Measurements from ENCODE around the gene SUGP2. TPM values are rescaled to one million over a fixed set of nuclear protein-coding genes. Genes with fewer than 3 reads are reported as not detected.

The SUGP2 gene
- polyA plus RNA-seq, 1 donor from 2014 or later = 204 TPM

DNA sequence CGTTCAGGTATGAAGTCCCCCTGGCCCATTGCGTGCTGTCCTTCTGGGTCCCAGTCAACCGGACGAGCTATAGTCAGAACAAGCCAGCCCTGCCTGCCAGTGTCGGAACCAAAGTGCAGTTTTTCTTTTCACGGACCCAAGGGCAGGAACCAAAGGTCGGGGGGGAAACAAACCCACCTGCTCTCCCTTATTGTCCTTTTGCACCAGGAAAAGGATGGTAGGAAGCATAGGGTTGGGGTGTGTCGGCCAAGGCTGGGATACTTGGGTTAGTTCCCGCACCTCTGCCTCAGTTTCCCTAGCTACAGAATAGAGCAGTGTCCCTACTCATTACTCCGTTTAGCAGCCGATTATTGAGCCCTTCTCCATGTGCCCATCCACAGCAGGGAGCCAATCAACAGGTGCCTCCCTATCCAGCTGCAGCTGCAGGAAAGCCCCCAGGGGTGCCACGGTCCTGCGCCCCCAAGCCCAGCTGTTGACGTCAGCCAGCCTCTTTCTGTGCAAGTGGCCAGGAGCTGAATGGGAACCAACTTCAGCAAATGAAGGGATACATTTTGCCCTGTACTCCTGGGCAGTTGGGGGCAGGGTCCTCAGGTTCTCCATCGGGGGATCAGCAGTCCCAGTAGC, 21.1 kb upstream of the SUGP2 start:
- no peak for TF ChIP-seq POLR2AphosphoS5 (IDR thresholded peaks at IDR 0.05)
- TF ChIP-seq MXI1 (conservative IDR thresholded peaks at IDR 0.05; ENCODE audit: poor library complexity, severe bottlenecking) = no peak
- no peak for TF ChIP-seq TAF1 (IDR thresholded peaks at IDR 0.05; ENCODE audit: low read depth)
- no peak for TF ChIP-seq EZH2 (IDR thresholded peaks at IDR 0.05; ENCODE audit: borderline replicate concordance, insufficient read depth, low read length, poor library complexity, severe bottlenecking)
- TF ChIP-seq, protein P1, sequence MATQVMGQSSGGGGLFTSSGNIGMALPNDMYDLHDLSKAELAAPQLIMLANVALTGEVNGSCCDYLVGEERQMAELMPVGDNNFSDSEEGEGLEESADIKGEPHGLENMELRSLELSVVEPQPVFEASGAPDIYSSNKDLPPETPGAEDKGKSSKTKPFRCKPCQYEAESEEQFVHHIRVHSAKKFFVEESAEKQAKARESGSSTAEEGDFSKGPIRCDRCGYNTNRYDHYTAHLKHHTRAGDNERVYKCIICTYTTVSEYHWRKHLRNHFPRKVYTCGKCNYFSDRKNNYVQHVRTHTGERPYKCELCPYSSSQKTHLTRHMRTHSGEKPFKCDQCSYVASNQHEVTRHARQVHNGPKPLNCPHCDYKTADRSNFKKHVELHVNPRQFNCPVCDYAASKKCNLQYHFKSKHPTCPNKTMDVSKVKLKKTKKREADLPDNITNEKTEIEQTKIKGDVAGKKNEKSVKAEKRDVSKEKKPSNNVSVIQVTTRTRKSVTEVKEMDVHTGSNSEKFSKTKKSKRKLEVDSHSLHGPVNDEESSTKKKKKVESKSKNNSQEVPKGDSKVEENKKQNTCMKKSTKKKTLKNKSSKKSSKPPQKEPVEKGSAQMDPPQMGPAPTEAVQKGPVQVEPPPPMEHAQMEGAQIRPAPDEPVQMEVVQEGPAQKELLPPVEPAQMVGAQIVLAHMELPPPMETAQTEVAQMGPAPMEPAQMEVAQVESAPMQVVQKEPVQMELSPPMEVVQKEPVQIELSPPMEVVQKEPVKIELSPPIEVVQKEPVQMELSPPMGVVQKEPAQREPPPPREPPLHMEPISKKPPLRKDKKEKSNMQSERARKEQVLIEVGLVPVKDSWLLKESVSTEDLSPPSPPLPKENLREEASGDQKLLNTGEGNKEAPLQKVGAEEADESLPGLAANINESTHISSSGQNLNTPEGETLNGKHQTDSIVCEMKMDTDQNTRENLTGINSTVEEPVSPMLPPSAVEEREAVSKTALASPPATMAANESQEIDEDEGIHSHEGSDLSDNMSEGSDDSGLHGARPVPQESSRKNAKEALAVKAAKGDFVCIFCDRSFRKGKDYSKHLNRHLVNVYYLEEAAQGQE (IDR thresholded peaks at IDR 0.05; ENCODE audit: borderline replicate concordance) = no peak
- TF ChIP-seq, protein P2, sequence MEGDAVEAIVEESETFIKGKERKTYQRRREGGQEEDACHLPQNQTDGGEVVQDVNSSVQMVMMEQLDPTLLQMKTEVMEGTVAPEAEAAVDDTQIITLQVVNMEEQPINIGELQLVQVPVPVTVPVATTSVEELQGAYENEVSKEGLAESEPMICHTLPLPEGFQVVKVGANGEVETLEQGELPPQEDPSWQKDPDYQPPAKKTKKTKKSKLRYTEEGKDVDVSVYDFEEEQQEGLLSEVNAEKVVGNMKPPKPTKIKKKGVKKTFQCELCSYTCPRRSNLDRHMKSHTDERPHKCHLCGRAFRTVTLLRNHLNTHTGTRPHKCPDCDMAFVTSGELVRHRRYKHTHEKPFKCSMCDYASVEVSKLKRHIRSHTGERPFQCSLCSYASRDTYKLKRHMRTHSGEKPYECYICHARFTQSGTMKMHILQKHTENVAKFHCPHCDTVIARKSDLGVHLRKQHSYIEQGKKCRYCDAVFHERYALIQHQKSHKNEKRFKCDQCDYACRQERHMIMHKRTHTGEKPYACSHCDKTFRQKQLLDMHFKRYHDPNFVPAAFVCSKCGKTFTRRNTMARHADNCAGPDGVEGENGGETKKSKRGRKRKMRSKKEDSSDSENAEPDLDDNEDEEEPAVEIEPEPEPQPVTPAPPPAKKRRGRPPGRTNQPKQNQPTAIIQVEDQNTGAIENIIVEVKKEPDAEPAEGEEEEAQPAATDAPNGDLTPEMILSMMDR (IDR thresholded peaks at IDR 0.05; ENCODE audit: poor library complexity, severe bottlenecking) = no peak
- TF ChIP-seq RAD21 (conservative IDR thresholded peaks at IDR 0.05) = no peak
- TF ChIP-seq EP300 (conservative IDR thresholded peaks at IDR 0.05; ENCODE audit: poor library complexity, severe bottlenecking) = no peak
- no peak for TF ChIP-seq SMC3 (conservative IDR thresholded peaks at IDR 0.05; ENCODE audit: poor library complexity)
- no peaks in the 10 kb centered on the region for H3K9me2 ChIP-seq (ENCODE audit: insufficient read depth, low read length)

DNA sequence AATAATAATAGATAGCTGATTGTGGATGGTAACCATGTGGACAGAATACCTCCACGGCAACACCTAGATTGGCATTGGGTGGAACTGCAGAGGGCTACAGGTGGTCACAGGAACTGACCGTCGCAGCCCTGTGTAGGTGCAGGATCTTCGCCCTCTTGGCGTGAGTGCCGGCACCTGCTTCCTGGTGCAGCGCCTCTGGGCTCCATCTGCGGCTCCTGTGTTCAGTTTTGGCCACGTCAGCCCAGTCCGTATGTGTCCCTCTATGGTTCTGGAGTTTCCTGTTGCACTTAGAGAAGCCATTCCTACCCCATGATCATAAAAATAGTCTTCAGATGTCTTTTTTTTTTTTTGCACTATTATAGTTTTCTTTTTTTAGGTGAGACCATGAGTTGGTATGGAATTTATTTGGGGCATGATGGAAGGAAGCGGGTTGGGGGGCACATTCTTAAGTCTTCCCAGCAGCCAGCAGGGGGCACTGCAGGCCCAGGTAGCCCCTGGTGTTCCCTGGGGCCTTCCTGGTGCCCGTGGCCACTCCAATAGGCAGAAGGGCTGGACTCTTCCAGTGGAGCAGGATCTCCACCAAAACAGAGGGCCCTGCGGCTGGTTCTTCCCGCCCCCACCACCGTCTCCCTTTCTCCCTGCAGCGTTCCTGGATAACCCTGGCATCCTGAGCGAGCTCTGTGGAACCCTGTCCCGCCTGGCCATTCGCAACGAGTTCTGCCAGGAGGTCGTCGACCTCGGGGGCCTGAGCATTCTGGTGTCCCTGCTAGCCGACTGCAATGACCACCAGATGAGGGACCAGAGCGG, 20.4 kb upstream of the SUGP2 start:
- Histone ChIP-seq H3K36me3 (ENCODE audit: insufficient read depth, low read length) (no peaks in the 10 kb centered on the region), H3K9me2 (ENCODE audit: insufficient read depth, low read length) (no peaks in the 10 kb centered on the region), H2AFZ (ENCODE audit: low read depth, low read length) (no peak overlapping the region), H3K9ac (ENCODE audit: low read length) (no peak overlapping the region), H3K4me2 (ENCODE audit: low read length) (no peak overlapping the region), H3K79me2 (replicated peaks; ENCODE audit: insufficient read depth, low read length) (no peaks in the 10 kb centered on the region), H4K20me1 (ENCODE audit: insufficient read depth) (no peaks in the 10 kb centered on the region), H3K9me3 (ENCODE audit: low read length) (no peaks in the 10 kb centered on the region), H3F3A (ENCODE audit: insufficient read depth, low read length, poor library complexity, severe bottlenecking) (no peaks in the 10 kb centered on the region), H3K27me3 (ENCODE audit: insufficient read depth, low read depth, low read length) (no peaks in the 10 kb centered on the region), H3K27ac (ENCODE audit: low read length) (no peak overlapping the region), H3K4me3 (ENCODE audit: low read length) (no peak overlapping the region)
- no peak for TF ChIP-seq MXI1 (conservative IDR thresholded peaks at IDR 0.05; ENCODE audit: poor library complexity, severe bottlenecking)
- peak; percentile 55 for TF ChIP-seq SMC3 (conservative IDR thresholded peaks at IDR 0.05; ENCODE audit: poor library complexity)
- peak; percentile 58 for TF ChIP-seq RAD21 (conservative IDR thresholded peaks at IDR 0.05)
- TF ChIP-seq, protein P1 (IDR thresholded peaks at IDR 0.05; ENCODE audit: borderline replicate concordance) = no peak
- TF ChIP-seq TAF1 (IDR thresholded peaks at IDR 0.05; ENCODE audit: low read depth) = no peak
- TF ChIP-seq EZH2 (IDR thresholded peaks at IDR 0.05; ENCODE audit: borderline replicate concordance, insufficient read depth, low read length, poor library complexity, severe bottlenecking) = no peak
- TF ChIP-seq, protein P2 (IDR thresholded peaks at IDR 0.05; ENCODE audit: poor library complexity, severe bottlenecking) = peak; percentile 61
- TF ChIP-seq EP300 (conservative IDR thresholded peaks at IDR 0.05; ENCODE audit: poor library complexity, severe bottlenecking) = no peak
- no peak for TF ChIP-seq POLR2AphosphoS5 (IDR thresholded peaks at IDR 0.05)

More for the DNA sequence above, 21.1 kb upstream of the SUGP2 start:
- no peaks in the 10 kb centered on the region for H3K9me3 ChIP-seq (ENCODE audit: low read length)
- H3K4me2 ChIP-seq (ENCODE audit: low read length) = no peak overlapping the region
- no peak overlapping the region for H2AFZ ChIP-seq (ENCODE audit: low read depth, low read length)
- H3K9ac ChIP-seq (ENCODE audit: low read length) = no peak overlapping the region
- no peaks in the 10 kb centered on the region for H4K20me1 ChIP-seq (ENCODE audit: insufficient read depth)
- no peaks in the 10 kb centered on the region for H3K27me3 ChIP-seq (ENCODE audit: insufficient read depth, low read depth, low read length)
- H3F3A ChIP-seq (ENCODE audit: insufficient read depth, low read length, poor library complexity, severe bottlenecking) = no peaks in the 10 kb centered on the region
- H3K36me3 ChIP-seq (ENCODE audit: insufficient read depth, low read length) = no peaks in the 10 kb centered on the region
- H3K4me3 ChIP-seq (ENCODE audit: low read length) = no peak overlapping the region
- no peaks in the 10 kb centered on the region for H3K79me2 ChIP-seq (replicated peaks; ENCODE audit: insufficient read depth, low read length)
- H3K27ac ChIP-seq (ENCODE audit: low read length) = no peak overlapping the region

Data from neural cell (in vitro differentiated cells).